ENCODE measurements around the gene ESYT1.

DNA sequence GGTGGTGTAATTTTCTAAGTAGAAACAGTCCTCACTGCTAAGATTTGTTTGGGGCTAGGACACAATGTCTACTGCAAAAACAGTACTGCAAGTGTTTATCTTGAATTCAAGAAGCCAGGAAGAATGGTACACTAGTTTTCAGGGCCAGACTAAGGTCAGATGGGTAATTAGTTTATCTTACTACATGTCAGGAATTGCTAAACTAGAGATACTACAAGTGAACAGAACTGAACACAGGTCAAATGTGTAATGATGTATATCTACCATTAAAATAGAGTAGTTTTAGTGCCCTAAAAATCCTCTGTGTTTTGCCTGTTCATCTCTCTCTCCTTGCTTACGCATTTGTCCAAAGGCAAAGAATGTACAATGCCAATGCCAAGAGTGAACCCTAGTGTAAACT, 14.0 kb upstream of the ESYT1 start:
- TF ChIP-seq EZH2phosphoT487 (IDR thresholded peaks at IDR 0.05; ENCODE audit: insufficient read depth, low read depth) (no peak), EZH2 (IDR thresholded peaks at IDR 0.05; ENCODE audit: insufficient read depth, poor library complexity, severe bottlenecking) (no peak)
